ENCODE data around the gene DNM3.

DNA sequence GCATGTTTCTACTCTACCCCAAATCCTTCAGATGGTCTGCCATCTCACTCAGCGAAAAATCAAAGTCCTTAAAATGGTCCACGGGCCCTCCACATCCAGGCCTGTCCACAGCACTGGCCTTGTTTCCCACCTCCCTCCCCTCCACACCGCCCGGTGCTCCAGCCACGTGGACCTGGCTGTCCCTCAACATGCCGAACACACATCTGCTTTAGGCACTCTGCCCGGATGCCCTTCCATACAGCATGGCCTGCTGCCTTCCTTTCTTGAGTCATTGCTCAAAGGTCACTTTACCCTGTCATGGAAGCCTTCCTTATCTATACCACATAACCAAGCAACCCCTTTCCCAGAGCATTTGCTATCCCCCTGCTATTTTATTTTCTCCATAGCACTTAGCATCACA, 143.0 kb downstream of the DNM3 start:
- TF ChIP-seq SP1 (IDR thresholded peaks at IDR 0.05) (no peak), FOXM1 (IDR thresholded peaks at IDR 0.05; ENCODE audit: borderline replicate concordance) (no peak), L3MBTL2 (conservative IDR thresholded peaks at IDR 0.05) (no peak), ELF4 (IDR thresholded peaks at IDR 0.05) (no peak)
